HG02938 (cell line): Measurements from ENCODE around the gene VWF.
A peak's percentile ranks its signal among the peaks of the same experiment; 100 is the strongest.
"Not testable (repeated sequence)": the region's sequence is repeated elsewhere in the genome, so short reads cannot be mapped to it uniquely, and the experiment has no call there.

Experiments used
- ATAC-seq: cut with Tn5 transposase; IDR thresholded peaks from one replicate; pipeline ENCODE4 v1.9.1; 2021; ENCODE audit warnings: mild to moderate bottlenecking, moderate library complexity; ENCODE audit not compliant: unreplicated experiment

Gene VWF

GRCh38 chr12:6040815-6041214 is 83.7 kb downstream of the VWF start:
- ATAC-seq, result no peak

- ATAC-seq, result peak; percentile 59
These were observed 84.4 kb downstream of the VWF start for GRCh38 chr12:6039894-6040601.

- peak; percentile 62 for ATAC-seq
These were observed 86.3 kb downstream of the VWF start for GRCh38 chr12:6038160-6038559.

- no peak for ATAC-seq
These were observed 87.0 kb downstream of the VWF start for GRCh38 chr12:6037459-6037858.

GRCh38 chr12:6036509-6036908 is 88.0 kb downstream of the VWF start:
- no peak for ATAC-seq

- no peak for ATAC-seq
These were observed 89.9 kb downstream of the VWF start for GRCh38 chr12:6034596-6034995.

- no peak for ATAC-seq
These were observed 90.9 kb downstream of the VWF start for GRCh38 chr12:6033546-6033945.

- ATAC-seq, result no peak
These were observed 91.7 kb downstream of the VWF start for GRCh38 chr12:6032726-6033125.

GRCh38 chr12:6031001-6031400 is 93.5 kb downstream of the VWF start:
- ATAC-seq, result no peak

- ATAC-seq, result no peak
These were observed 94.4 kb downstream of the VWF start for GRCh38 chr12:6030081-6030480.

GRCh38 chr12:6029401-6029800 is 95.1 kb downstream of the VWF start:
- ATAC-seq, result no peak

GRCh38 chr12:6026998-6027397 is 97.5 kb downstream of the VWF start:
- ATAC-seq, result no peak

GRCh38 chr12:6025703-6026298 is 98.7 kb downstream of the VWF start:
- not testable (repeated sequence) for ATAC-seq

- ATAC-seq, result not testable (repeated sequence)
These were observed 100.4 kb downstream of the VWF start for GRCh38 chr12:6024066-6024465.

- ATAC-seq, result no peak
These were observed 103.5 kb downstream of the VWF start for GRCh38 chr12:6020930-6021329.

GRCh38 chr12:6020511-6020910 is 104.0 kb downstream of the VWF start:
- ATAC-seq, result not testable (repeated sequence)

- not testable (repeated sequence) for ATAC-seq
These were observed 105.2 kb downstream of the VWF start for GRCh38 chr12:6019256-6019655.

- ATAC-seq, result no peak
These were observed 106.2 kb downstream of the VWF start for GRCh38 chr12:6018265-6018664.

- ATAC-seq, result no peak
These were observed 107.7 kb downstream of the VWF start for GRCh38 chr12:6016756-6017155.

GRCh38 chr12:6016004-6016403 is 108.5 kb downstream of the VWF start:
- not testable (repeated sequence) for ATAC-seq

GRCh38 chr12:6015271-6015670 is 109.2 kb downstream of the VWF start:
- not testable (repeated sequence) for ATAC-seq

GRCh38 chr12:6010631-6011350 is 113.7 kb downstream of the VWF start:
- not testable (repeated sequence) for ATAC-seq
